HCEC 1CT (cell line): Measurements from ENCODE around the gene MEAK7.

ENCODE experiments used
- DNase-seq: peaks from one replicate; pipeline ENCODE4 v3.0.0-alpha.2; 2017

MEAK7 gene

GRCh38 chr16:84463221-84463620, 41.2 kb downstream of the MEAK7 start:
- no peak for DNase-seq

DNA sequence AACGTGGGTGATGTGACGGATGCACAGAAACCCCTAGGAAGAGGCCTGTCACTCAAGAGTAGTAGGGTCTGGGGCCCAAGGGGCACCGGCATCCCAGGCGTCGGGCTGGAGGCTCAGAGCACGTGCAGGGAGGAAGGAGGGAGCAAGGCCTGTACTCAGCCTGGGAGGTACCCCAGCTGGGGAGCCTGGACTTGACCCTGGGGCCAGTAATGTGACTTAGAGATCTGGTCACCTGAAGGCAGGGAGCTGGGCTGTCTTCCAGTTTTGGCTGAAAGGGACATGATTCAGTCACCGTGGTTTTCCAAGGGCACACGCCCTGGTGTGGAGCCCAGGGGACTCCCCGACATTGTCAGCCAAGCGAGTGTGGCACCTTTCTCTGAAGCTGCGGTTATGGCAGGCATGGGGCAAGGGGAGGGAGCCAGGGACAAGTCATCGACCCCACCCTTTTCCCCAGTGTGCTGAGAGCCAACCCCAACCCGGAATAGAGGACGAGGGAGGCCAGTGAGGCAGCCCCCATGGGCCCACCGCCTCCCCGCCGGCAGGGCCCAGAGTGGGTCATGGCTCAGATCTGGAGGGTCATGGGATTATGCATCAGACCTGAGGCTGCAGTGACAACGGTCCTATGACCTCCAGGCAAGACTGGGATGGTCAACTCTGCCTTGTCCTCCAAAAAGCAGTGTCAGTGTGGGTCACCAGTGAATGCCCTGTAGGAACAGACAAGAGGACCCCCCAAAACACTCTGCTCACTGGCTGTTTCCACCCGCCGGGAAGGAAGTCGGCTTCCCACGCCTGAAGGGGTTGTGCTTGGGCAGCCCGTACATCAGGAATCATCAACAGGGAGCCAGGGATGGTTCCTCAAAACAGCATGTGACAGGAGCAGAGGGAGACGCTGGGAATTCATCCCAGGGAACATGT, 41.9 kb downstream of the MEAK7 start:
- no peak for DNase-seq

DNA sequence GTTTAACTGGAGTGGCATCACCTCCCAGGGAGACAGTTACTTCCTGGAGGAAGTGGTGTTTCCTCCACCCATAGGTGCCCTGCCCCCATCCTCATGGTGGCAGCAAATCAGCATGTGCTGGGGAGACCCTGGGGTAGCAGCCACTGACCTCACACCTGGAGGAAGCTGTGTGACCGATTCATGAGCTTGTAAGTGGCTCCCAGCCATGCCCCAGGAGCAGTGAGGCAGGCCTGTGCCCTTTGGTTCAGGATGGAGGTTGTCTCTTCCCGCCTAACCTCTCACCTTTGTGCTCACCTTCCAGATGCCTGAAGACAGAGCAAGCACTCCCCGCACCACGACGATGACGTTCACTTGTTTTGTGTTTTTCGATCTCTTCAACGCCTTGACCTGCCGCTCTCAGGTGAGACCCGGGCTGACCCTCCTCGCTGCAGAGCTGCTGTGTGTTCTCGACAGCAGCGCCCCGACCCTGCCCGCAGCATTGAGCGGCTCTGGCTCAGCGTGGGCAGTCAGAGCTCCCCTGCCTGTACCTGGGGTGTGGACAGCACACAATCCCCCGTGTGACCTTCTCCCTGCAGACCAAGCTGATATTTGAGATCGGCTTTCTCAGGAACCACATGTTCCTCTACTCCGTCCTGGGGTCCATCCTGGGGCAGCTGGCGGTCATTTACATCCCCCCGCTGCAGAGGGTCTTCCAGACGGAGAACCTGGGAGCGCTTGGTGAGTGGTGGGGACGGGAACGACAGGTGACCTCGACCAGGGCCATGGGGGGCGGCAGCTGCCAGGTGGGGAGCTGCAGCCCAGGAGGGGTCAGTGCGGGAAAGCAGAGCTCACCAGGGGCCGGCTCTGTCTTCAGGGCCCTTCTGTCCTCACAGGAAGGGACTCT, 42.8 kb downstream of the MEAK7 start:
- DNase-seq = no peak

- DNase-seq = no peak
These were observed 43.4 kb downstream of the MEAK7 start for GRCh38 chr16:84461029-84461412.

GRCh38 chr16:84460406-84461028, 43.9 kb downstream of the MEAK7 start:
- DNase-seq = no peak

- DNase-seq = no peak
These were observed 44.5 kb downstream of the MEAK7 start for GRCh38 chr16:84459941-84460405.

DNA sequence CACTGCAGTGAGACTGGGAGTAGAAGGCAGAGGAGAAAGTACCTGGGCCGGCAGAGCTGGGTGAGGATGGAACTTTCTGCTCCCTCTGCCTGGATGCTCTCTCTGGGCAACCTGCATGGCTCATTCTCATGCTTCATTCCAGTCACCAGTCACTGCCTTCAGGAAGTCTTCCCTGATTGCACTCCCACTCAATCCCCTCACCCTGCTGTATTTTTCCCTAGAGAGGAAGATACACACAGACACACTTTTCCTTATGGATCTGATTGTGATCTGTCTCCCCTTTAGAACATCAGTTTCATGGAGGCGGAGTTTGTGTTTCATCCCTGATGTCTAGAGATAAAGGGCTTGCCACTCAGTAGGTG, 44.9 kb downstream of the MEAK7 start:
- no peak for DNase-seq

- no peak for DNase-seq
These were observed 45.6 kb downstream of the MEAK7 start for GRCh38 chr16:84458606-84459532.

DNA sequence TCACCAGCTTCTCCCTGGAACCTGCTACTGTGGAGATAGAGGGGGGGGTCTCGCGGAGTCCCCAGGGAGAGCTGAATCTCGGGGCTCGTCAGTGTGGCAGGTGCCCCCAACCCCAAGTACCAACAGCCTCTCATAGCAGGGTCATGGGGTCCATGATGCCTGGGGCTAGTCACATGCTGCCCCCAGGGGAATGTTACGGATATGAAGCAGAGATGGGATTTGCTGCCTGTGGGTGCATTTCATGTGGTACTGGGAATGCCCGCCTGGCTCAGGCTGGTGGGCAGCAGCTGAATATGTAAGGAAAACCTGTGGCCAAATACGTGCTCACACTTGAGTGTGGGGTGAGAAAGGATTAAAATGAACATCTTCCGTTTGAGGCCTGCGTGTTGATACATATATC, 49.4 kb downstream of the MEAK7 start:
- no peak for DNase-seq
